Right lobe of liver (tissue), 6 donors: ENCODE measurements around the gene IFT52. TPM values are rescaled to one million over a fixed set of nuclear protein-coding genes. Genes with fewer than 3 reads are reported as not detected.

Source experiments
- ATAC-seq, 4 donors: fragments of 200-7000 bp; cut with Tn5 transposase; one replicate each; pipeline ENCODE4 v1.9.1; 2020; ENCODE audit warnings: mild to moderate bottlenecking in 4 of 4, moderate library complexity in 4 of 4
- DNase-seq, 3 donors: peaks; one replicate each; pipeline ENCODE4 v3.0.0-alpha.2; 2020
- H3K27ac ChIP-seq, 3 donors: fragments of 200-600 bp; one replicate each; pipeline ENCODE4 v1.8.0; 2022
- H3K27me3 ChIP-seq, 2 donors: fragments of 200-600 bp; one replicate each; pipeline ENCODE4 v1.8.0; 2022
- H3K36me3 ChIP-seq, 4 donors: fragments of 200-600 bp; sonication (generic) in 1 of 4; one replicate each; pipeline versions ENCODE4 v1.5.1 to v1.8.0; 2017 to 2022; ENCODE audit warnings: control low read depth in 1 of 4
- H3K4me1 ChIP-seq, 4 donors: fragments of 200-600 bp; sonication (generic) in 1 of 4; one replicate each; pipeline versions ENCODE4 v1.5.1 to v1.8.0; 2017 to 2022; ENCODE audit warnings: control low read depth in 1 of 4
- H3K4me3 ChIP-seq, 3 donors: fragments of 200-600 bp; one replicate each; pipeline ENCODE4 v1.8.0; 2022
- H3K9me3 ChIP-seq, 4 donors: fragments of 200-600 bp; sonication (generic) in 1 of 4; one replicate each; pipeline versions ENCODE4 v1.5.1 to v1.8.0; 2017 to 2022; ENCODE audit warnings: control low read depth in 1 of 4
- CTCF ChIP-seq, 4 donors: fragments of 200-600 bp in 3 of 4; fragments of 450-650 bp in 1 of 4; IDR thresholded peaks; one replicate each; pipeline versions ENCODE4 v1.5.1 to v1.8.0; 2016 to 2022; ENCODE audit warnings: antibody characterized with exemption in 4 of 4, mild to moderate bottlenecking in 2 of 4
- POLR2A ChIP-seq: fragments of 450-650 bp; IDR thresholded peaks from one replicate; pipeline ENCODE4 v1.6.1; 2017; ENCODE audit warnings: antibody characterized with exemption, mild to moderate bottlenecking
- WGBS: methylation state at CpG from one replicate; pipeline ENCODE4 v1.1.6; 2018; ENCODE audit warnings: low coverage, low lambda C conversion rate; ENCODE audit not compliant: insufficient coverage; ENCODE audit errors: missing lambda C conversion rate; 5-methylcytosine and 5-hydroxymethylcytosine counted together
- intact Hi-C, 2 donors: fragments of 100-400 bp; cut with DNase I; formaldehyde crosslinking; loops; one replicate each; pipeline versions ENCODE4 v1.11.2 to v1.14.1; 2022
- total RNA-seq, 6 experiments: library from RNA; depleted of rRNA in 2 of 6; stranded (reverse); fragments of >200 nt in 2 of 6; fragmentation: NEBNext Ultra II Directional in 3 of 6; extraction: Animal tissue kit (Norgen Biotek cat#: 25700) in 3 of 6; gene quantifications; one replicate each; pipeline versions ENCODE4 v1.1.0 to v1.2.4, GENCODE V29; 2016 to 2023
- donor health status: DM: no; HTN: yes; CAD: no.
- donor health status: DM: no; HTN: no; CAD: no.
- donor health status: DM: no; HTN: no; CAD: no.
- donor health status: DM: no; HTN: yes; CAD: no.
- donor health status: DM: no; HTN: yes; CAD: no.

Gene IFT52
- total RNA-seq, 6 experiments from 2014 or later: 3.4 to 6.0 (median 4.1) TPM

GRCh38 chr20:43559147-43559987 is 31.4 kb upstream of the IFT52 start:
- Histone ChIP-seq H3K4me1 (peaks cover 0 to 39% (median 13%) of the 10 kb centered on the region in 4 donors), H3K36me3 (peaks cover 0 to 5% (median 2%) of the 10 kb centered on the region in 4 donors), H3K27me3 (no peaks in the 10 kb centered on the region), H3K27ac (peak overlapping the region; percentile 66 to 69 (median 66)), H3K4me3 (peak overlapping the region; percentile 51 to 72 (median 65)), H3K9me3 (no peaks in the 10 kb centered on the region)
- peak; percentile 13 to 36 (median 21) for ATAC-seq
- TF ChIP-seq POLR2A (no peak), CTCF (IDR thresholded peaks at IDR 0.05) (no peak)
- WGBS: 25% methylated on average over 8 of the region's 8 CpGs
- peak; percentile 44 to 76 (median 72) for DNase-seq
- intact Hi-C loops: no loop called here

GRCh38 chr20:43560974-43561373 is 29.8 kb upstream of the IFT52 start:
- no peak for TF ChIP-seq POLR2A
- TF ChIP-seq CTCF (IDR thresholded peaks at IDR 0.05): no peak
- Histone ChIP-seq H3K27ac (peak overlapping the region in 1 of 3 donors; percentile 0), H3K4me1 (peaks cover 0 to 28% (median 9%) of the 10 kb centered on the region in 4 donors), H3K4me3 (peak overlapping the region in 2 of 3 donors; percentile 65 to 72), H3K9me3 (no peaks in the 10 kb centered on the region), H3K36me3 (peaks cover 0 to 20% (median 6%) of the 10 kb centered on the region in 4 donors), H3K27me3 (no peaks in the 10 kb centered on the region)
- intact Hi-C loops: no loop called here
- DNase-seq (no peak), ATAC-seq (no peak)
- WGBS: 63% methylated on average over 3 of the region's 3 CpGs

GRCh38 chr20:43563429-43563828 is 27.3 kb upstream of the IFT52 start:
- Histone ChIP-seq H3K27me3 (no peaks in the 10 kb centered on the region), H3K36me3 (peaks cover 0 to 38% (median 15%) of the 10 kb centered on the region in 4 donors), H3K9me3 (no peaks in the 10 kb centered on the region), H3K4me3 (no peak overlapping the region), H3K27ac (no peak overlapping the region), H3K4me1 (peaks cover 0 to 13% (median 0%) of the 10 kb centered on the region in 4 donors)
- intact Hi-C loops: no loop called here
- ATAC-seq: no peak
- WGBS: 29% methylated on average over 3 of the region's 3 CpGs
- TF ChIP-seq POLR2A: no peak
- TF ChIP-seq CTCF (IDR thresholded peaks at IDR 0.05): no peak
- no peak for DNase-seq

GRCh38 chr20:43563991-43564390 is 26.7 kb upstream of the IFT52 start:
- no peaks in the 10 kb centered on the region for H3K27me3 ChIP-seq
- no peaks in the 10 kb centered on the region for H3K9me3 ChIP-seq
- H3K27ac ChIP-seq: no peak overlapping the region
- WGBS: 100% methylated on average over 1 of the region's 7 CpGs
- intact Hi-C loops: no loop called here
- H3K4me1 ChIP-seq: peaks cover 0 to 13% (median 0%) of the 10 kb centered on the region in 4 donors
- H3K4me3 ChIP-seq: no peak overlapping the region
- peaks cover 0 to 44% (median 18%) of the 10 kb centered on the region in 4 donors for H3K36me3 ChIP-seq
- no peak for TF ChIP-seq POLR2A
- TF ChIP-seq CTCF (IDR thresholded peaks at IDR 0.05): no peak
- DNase-seq (no peak), ATAC-seq (no peak)
